ACC112 (cell line): ENCODE results near the gene ROBO4.

Experiments used
- H2AFZ ChIP-seq: fragments of 200-600 bp; sonication (generic); one replicate; pipeline ENCODE4 v1.6.0; 2017; ENCODE audit warnings: antibody characterized with exemption, low read length; ENCODE audit not compliant: unreplicated experiment
- H3K27ac ChIP-seq: fragments of 200-600 bp; sonication (generic); 2 replicates; pipeline ENCODE4 v1.5.1; 2014; ENCODE audit warnings: low read depth, mild to moderate bottlenecking, antibody characterized with exemption, low read length, moderate library complexity
- H3K27me3 ChIP-seq: fragments of 200-600 bp; sonication (generic); 2 replicates; pipeline ENCODE4 v1.6.1; 2014; ENCODE audit warnings: mild to moderate bottlenecking, antibody characterized with exemption, low read length, moderate library complexity, mixed read lengths; ENCODE audit not compliant: insufficient read depth
- H3K36me3 ChIP-seq: fragments of 200-600 bp; sonication (generic); 2 replicates; pipeline ENCODE4 v1.6.1; 2016; ENCODE audit warnings: mild to moderate bottlenecking, antibody characterized with exemption, low read length, moderate library complexity, mixed read lengths; ENCODE audit not compliant: insufficient read depth
- H3K4me1 ChIP-seq: fragments of 200-600 bp; sonication (generic); one replicate; pipeline ENCODE4 v1.6.1; 2016; ENCODE audit warnings: low read length, mixed read lengths; ENCODE audit not compliant: insufficient read depth, unreplicated experiment, control insufficient read depth
- H3K4me3 ChIP-seq: fragments of 200-600 bp; sonication (generic); 2 replicates; pipeline ENCODE4 v1.5.1; 2014; ENCODE audit warnings: mild to moderate bottlenecking, low read depth, low read length
- H3K79me2 ChIP-seq: fragments of 200-600 bp; sonication (generic); one replicate; pipeline ENCODE4 v1.6.0; 2016; ENCODE audit warnings: low read length; ENCODE audit not compliant: control insufficient read depth, unreplicated experiment, insufficient read depth

The ROBO4 gene

DNA sequence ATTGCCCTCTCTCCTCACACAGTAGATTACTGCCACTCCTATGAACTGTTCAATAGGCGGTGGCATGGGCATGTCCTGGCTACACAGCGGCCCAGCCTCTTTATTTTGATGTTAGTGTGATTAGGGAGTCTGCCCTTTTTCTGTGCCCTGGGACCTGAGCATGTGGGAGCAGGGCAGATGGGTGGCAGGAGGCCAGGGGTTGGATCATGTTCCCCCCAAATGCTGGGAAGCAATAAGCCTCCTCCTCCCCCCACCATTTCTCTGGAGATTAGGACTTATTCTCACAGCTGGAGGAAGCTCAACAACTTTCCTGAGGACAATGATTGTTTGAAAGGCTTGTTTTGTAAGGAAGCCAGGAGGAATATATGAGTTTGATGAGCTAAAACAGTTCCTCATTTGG lies 22.2 kb upstream of the ROBO4 start:
- H2AFZ ChIP-seq: no peak overlapping the region

DNA sequence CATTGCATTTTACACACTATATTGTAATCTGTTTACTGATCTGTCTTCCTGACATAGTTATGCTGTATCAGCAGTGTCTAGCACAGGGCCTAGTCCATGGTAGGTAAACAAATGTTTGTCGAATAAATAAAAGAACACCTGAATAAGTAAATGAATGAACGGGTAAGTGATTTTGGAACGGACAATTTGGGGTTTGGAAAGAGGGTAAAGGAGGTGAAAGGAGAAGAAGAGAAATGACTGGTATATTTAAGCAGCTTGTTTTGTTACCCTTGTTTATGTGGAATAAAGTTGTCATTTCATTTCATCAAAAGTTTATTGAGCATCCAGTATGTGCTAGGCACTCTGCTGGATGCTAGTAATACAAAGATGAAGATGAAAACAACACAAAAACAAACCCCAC lies 21.3 kb upstream of the ROBO4 start, which contains the start of gene HEPN1:
Gene HEPN1, plus strand, starts transcription at position 301 of the 400 bp plus-strand sequence.
- no peaks in the 10 kb centered on the region for H3K36me3 ChIP-seq
- H3K27ac ChIP-seq: no peak within 1 kb of the TSS
- H3K4me1 ChIP-seq: peaks cover 6% of the 10 kb centered on the region
- H3K27me3 ChIP-seq: no peaks in the 10 kb centered on the region
- H2AFZ ChIP-seq: no peak within 1 kb of the TSS
- H3K4me3 ChIP-seq: no peak within 1 kb of the TSS
- no peaks in the 10 kb centered on the region for H3K79me2 ChIP-seq

More for the DNA sequence above, 22.2 kb upstream of the ROBO4 start:
- Histone ChIP-seq H3K4me3 (no peak overlapping the region), H3K27me3 (no peaks in the 10 kb centered on the region), H3K27ac (no peak overlapping the region), H3K79me2 (no peaks in the 10 kb centered on the region), H3K4me1 (peaks cover 6% of the 10 kb centered on the region), H3K36me3 (no peaks in the 10 kb centered on the region)

DNA sequence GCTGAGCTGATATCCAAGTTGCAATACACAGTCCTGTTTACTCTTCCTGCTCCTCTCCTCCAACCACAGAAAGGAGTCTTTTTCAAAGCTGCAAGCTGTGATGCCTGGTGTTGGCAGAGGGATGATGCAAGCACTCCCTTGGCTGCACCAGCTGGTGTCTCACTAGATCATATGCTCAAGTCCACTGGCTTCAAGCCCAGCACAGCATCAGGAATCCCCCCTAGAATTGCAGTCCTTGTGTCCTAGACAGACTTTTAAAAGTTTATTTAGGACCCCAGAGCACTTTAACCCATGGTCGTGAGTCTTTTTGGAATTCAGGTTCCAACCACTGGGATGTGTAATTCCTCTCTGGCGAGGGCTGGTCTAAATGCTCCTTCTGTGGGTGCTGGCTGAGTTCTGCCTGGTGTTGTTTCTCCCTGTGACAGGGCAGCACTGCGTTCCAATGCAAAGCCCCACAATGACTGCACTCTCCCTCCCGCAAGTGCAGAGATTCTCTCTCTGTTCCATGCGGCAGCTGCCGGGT lies 19.5 kb upstream of the ROBO4 start:
- Histone ChIP-seq H3K27ac (no peak overlapping the region), H3K27me3 (no peaks in the 10 kb centered on the region), H3K4me1 (peaks cover 6% of the 10 kb centered on the region), H3K4me3 (no peak overlapping the region), H3K36me3 (no peaks in the 10 kb centered on the region), H2AFZ (no peak overlapping the region), H3K79me2 (no peaks in the 10 kb centered on the region)

DNA sequence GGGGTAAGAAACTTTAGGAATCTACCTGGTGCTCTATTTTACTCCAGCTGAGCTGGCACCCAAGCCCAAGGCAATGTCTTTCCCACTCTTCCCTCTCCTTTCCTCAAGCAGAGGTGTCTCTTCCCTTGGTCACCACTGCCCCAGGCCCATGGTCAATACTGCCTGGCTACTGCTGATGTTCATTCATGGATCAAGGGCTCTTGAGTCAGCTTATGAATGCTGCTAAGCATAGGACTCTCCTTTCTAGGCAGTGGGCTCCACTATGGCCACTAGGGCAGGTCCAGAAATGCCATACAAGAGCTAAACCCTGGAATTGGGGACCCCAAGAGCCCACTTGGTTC lies 18.7 kb upstream of the ROBO4 start:
- H3K27ac ChIP-seq: no peak overlapping the region
- no peak overlapping the region for H3K4me3 ChIP-seq

DNA sequence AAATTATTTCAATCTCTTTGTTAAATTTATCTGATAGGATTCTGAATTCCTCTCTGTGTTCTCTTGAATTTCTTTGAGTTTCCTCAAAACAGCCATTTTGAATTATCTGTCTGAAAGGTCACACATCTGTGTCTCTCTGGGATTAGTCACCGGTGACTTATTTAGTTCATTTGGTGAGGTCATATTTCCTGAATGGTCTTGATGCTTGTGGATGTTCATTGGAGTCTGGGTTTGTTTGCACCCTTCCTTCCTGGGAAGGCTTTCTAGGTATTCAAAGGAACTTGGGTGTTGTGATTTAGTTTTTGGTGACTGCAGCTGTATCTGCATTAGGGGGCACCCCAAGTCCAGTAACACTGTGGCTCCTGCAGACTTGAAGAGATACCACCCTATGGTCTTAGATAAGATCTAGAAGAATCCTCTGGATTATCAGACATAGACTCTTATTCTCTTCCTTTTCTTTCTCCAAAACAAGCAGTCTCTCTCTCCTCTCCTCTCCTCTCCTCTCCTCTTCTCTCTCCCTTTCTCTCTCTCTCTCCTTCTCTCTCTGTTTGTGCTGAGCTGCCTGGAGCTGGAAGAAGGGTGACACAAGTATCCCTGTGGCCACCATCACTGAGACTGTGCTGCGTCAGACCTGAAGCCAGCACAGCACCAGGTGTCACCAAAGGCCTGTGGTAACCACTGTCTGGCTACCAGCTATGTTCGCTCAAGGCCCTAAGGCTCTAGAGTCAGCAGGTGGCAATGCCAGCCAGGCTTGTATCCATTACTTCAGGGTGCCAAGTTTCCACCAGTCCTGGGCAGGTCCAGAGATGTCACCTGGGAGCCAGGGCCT lies 18.1 kb upstream of the ROBO4 start:
- Histone ChIP-seq H2AFZ (no peak overlapping the region), H3K27me3 (no peaks in the 10 kb centered on the region), H3K79me2 (no peaks in the 10 kb centered on the region), H3K36me3 (no peaks in the 10 kb centered on the region), H3K27ac (no peak overlapping the region), H3K4me3 (no peak overlapping the region), H3K4me1 (peaks cover 6% of the 10 kb centered on the region)

More for the DNA sequence above, 18.7 kb upstream of the ROBO4 start:
- Histone ChIP-seq H3K36me3 (no peaks in the 10 kb centered on the region), H3K27me3 (no peaks in the 10 kb centered on the region), H3K79me2 (no peaks in the 10 kb centered on the region), H3K4me1 (peaks cover 6% of the 10 kb centered on the region), H2AFZ (no peak overlapping the region)

DNA sequence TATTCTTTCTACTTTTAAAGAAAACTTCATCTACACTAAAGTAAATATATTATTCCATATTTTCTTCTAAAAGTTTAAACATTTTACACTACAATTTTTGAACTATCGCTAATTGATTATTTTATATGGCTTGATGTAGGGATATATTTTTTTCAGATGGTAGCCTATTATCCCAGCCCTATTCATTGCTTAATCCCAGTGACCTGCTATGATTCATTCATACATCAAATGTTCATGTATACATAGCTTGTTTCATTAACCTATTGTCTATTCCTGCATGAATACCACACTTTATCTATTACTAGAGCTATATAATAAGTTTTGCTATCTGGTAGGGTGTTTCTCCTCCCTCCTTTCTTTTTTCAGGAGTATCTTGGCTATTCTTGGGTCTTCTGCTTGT lies 5.0 kb upstream of the ROBO4 start:
- Histone ChIP-seq H3K79me2 (no peaks in the 10 kb centered on the region), H2AFZ (no peak overlapping the region)

DNA sequence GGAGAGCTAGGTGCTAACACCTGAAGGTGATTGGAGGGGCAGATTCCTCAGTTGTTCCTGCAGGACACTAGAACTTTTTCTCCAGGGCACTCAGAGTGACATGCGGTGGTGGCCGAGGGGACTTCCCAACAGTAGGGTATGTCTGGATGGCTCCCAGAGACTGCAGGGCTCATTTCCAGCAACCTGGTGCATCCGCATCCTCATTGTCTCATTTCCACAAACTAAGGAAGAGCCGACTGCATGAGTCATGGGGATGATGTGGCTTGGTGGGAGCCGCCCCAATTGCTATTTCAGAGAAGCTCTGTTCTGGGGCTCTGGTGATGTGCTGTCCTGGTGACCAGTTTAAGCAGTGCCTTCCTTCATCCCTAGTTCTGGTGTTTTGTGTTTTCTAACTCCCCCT lies 2.8 kb upstream of the ROBO4 start:
- H3K4me1 ChIP-seq: peaks cover 57% of the 10 kb centered on the region
- peak overlapping the region; percentile 94 for H2AFZ ChIP-seq
- H3K4me3 ChIP-seq: peak overlapping the region; percentile 61
- H3K27ac ChIP-seq: peak overlapping the region; percentile 86
- no peaks in the 10 kb centered on the region for H3K36me3 ChIP-seq
- H3K27me3 ChIP-seq: no peaks in the 10 kb centered on the region
- H3K79me2 ChIP-seq: no peaks in the 10 kb centered on the region

More for the DNA sequence above, 5.0 kb upstream of the ROBO4 start:
- Histone ChIP-seq H3K27me3 (no peaks in the 10 kb centered on the region), H3K4me3 (no peak overlapping the region), H3K27ac (no peak overlapping the region), H3K36me3 (no peaks in the 10 kb centered on the region), H3K4me1 (peaks cover 47% of the 10 kb centered on the region)

DNA sequence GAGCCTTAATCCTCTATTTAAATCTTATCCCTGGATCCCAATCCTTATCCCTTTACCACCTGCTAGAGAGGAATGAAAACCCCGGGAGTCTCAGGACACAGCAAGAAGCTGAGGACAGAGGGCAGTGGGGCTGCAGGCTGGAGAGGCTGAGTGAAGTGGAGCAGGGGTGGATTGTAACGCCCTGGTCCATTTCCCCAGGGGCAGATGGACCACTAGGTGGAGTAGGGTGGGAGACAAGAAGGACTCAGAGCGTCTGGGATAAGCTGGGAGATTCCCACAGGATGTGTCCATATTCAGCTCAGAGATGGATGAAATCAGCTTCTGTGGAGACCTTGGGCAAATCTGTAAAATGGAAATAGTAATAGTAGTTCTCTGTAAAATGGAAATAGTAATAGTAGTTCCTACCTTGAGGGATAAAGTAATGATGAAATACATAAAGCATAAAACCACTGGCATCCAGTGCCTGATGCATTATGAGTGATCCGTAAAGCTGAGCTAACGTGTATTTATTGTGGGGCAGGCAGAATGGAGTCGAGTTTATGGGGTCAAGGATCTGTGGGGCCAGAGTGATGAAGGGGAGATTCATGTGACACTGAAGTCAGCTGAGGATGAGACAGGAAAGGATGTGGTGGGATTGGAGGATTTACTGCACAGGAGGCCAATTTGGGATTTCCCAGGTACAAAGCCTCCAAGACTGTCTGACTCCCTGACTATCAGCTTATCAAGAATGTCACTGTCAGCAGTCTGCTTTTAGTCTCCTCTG lies 1.9 kb upstream of the ROBO4 start:
- Histone ChIP-seq H2AFZ (no peak overlapping the region), H3K79me2 (no peaks in the 10 kb centered on the region), H3K36me3 (no peaks in the 10 kb centered on the region), H3K4me3 (no peak overlapping the region; the same call in 1 of the 2 replicates), H3K4me1 (peaks cover 57% of the 10 kb centered on the region), H3K27me3 (no peaks in the 10 kb centered on the region), H3K27ac (peak overlapping the region; percentile 86)

DNA sequence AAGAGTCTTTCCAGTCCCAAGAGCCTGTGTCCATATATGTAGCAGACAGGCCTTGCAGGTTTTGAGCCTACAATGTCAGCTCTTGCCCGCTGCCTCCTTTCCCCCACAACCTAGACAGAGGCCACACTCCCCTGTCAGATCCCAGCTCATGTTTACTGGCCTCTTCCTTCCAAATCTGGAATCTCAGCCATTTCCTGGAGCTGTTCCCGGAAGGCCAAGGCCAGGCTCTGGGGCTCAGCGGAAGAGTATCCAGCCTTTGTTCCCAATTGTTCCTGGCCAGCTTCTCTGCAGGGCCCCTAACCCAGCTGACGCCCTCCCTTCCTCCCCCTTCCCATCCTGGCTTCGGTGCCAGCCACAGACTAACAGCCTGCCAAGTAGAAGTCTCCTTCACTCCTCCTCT lies 1.0 kb upstream of the ROBO4 start:
- Histone ChIP-seq H3K4me1 (peaks cover 57% of the 10 kb centered on the region), H3K27ac (peak overlapping the region; percentile 86), H2AFZ (peak overlapping the region; percentile 27), H3K4me3 (0 out of 2 replicates have a peak overlapping the region, but pooled peaks have one; percentile 4), H3K27me3 (no peaks in the 10 kb centered on the region), H3K79me2 (no peaks in the 10 kb centered on the region), H3K36me3 (no peaks in the 10 kb centered on the region)

DNA sequence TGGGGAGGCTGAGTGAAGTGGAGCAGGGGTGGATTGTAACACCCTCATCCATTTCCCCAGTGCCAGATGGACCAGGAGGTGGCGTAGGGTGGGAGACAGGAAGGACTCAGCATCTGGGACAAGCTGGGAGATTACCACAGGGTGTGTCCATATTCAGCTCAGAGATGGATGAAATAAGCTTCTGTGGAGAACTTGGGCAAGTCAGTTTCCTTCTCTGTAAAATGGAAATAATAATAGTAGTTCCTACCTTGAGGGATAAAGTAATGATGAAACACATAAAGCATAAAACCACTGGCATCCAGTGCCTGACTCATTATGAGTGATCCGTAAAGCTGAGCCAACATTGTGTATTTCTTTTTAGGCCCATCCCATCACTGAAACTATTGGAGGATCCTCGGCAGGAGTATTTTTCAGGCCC lies 607 bp upstream of the ROBO4 start:
- Histone ChIP-seq H3K36me3 (no peaks in the 10 kb centered on the region), H3K4me3 (0 out of 2 replicates have a peak overlapping the region, but pooled peaks have one; percentile 4), H3K27me3 (no peaks in the 10 kb centered on the region), H3K27ac (peak overlapping the region; percentile 86), H3K4me1 (peaks cover 55% of the 10 kb centered on the region), H2AFZ (peak overlapping the region; percentile 27), H3K79me2 (no peaks in the 10 kb centered on the region)
